GM06990 (cell line): Measurements from ENCODE around the gene HECTD1.
"Not testable (repeated sequence)": the region's sequence is repeated elsewhere in the genome, so short reads cannot be mapped to it uniquely, and the experiment has no call there.

Experiments used
- DNase-seq: peaks from one replicate; pipeline ENCODE4 v3.0.0-alpha.2; 2011; ENCODE audit not compliant: insufficient read length; ENCODE audit errors: extremely low read depth
- H3K27me3 ChIP-seq: replicated peaks from 2 replicates; pipeline ENCODE4 v1.6.0; 2011; ENCODE audit warnings: low read length; ENCODE audit not compliant: control insufficient read depth, insufficient read depth
- H3K36me3 ChIP-seq: 2 replicates; pipeline ENCODE4 v1.5.1; 2011; ENCODE audit warnings: low read length; ENCODE audit not compliant: control insufficient read depth, insufficient read depth
- H3K4me3 ChIP-seq: replicated peaks from 2 replicates; pipeline ENCODE4 v1.5.1; 2011; ENCODE audit warnings: low read depth, mild to moderate bottlenecking, control low read depth, low read length
- TF ChIP-seq, protein P1 (sequence below): IDR thresholded peaks from 2 replicates; pipeline ENCODE4 v1.5.1; 2011; ENCODE audit warnings: low read length, control low read depth, mild to moderate bottlenecking, inconsistent platforms; ENCODE audit not compliant: insufficient read depth, poor library complexity, severe bottlenecking

Gene HECTD1

DNA sequence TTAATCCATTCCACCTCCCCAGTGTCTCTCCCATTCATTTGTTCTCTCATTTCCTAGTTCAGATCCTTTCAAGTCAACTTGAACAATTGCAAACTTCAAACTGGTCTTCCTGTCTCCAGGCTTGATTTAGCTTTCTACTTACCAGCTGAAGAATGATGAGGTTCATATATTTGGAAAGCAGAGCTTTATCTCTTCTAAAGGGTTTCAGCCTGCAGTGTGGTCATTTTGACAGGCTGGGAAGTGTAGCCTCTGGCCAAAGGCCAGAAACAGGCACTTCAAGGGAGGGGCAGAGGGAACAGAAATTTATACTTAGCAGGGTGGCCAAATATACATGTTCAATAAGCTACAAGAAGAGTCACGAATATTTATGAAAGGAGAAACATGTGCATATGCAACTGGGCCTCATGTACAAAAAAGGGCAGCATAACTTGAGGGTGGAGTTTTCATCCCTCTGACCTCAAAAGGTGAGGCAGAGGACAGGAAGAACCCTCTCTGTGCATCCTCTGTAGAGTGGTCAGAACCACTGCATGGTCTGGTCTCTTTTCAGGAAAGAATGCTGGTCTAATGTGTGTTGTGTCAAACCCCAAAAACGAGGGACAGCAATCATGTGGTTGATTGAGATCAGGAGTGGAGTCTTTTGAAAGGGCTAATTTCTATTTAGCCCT lies 34.0 kb upstream of the HECTD1 start:
- Histone ChIP-seq H3K27me3 (no peaks in the 10 kb centered on the region), H3K4me3 (no peak overlapping the region), H3K36me3 (no peaks in the 10 kb centered on the region)
- TF ChIP-seq, protein P1, sequence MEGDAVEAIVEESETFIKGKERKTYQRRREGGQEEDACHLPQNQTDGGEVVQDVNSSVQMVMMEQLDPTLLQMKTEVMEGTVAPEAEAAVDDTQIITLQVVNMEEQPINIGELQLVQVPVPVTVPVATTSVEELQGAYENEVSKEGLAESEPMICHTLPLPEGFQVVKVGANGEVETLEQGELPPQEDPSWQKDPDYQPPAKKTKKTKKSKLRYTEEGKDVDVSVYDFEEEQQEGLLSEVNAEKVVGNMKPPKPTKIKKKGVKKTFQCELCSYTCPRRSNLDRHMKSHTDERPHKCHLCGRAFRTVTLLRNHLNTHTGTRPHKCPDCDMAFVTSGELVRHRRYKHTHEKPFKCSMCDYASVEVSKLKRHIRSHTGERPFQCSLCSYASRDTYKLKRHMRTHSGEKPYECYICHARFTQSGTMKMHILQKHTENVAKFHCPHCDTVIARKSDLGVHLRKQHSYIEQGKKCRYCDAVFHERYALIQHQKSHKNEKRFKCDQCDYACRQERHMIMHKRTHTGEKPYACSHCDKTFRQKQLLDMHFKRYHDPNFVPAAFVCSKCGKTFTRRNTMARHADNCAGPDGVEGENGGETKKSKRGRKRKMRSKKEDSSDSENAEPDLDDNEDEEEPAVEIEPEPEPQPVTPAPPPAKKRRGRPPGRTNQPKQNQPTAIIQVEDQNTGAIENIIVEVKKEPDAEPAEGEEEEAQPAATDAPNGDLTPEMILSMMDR, result no peak
- no peak for DNase-seq

GRCh38 chr14:31239741-31240140 lies 32.1 kb upstream of the HECTD1 start:
- H3K27me3 ChIP-seq, result no peaks in the 10 kb centered on the region
- DNase-seq, result peak; percentile 13
- H3K4me3 ChIP-seq, result no peak overlapping the region
- no peaks in the 10 kb centered on the region for H3K36me3 ChIP-seq
- TF ChIP-seq, protein P1, result no peak

DNA sequence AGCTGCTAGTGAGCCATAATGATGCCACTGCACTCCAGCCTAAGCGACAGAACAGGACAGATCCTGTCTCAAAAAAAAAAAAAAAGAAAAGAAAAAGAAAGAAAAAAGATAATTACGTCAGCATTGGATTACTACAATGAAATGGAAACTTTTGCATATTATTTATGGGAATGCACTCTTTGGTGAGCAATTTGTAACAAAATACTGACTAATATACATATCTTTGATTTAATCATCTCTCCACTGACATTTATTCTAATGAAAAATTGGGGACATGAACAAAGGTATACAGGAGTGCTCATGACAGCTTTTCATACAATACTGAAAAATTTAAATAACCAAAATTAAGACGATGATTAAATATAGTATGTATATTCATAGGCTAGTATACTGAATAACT lies 27.9 kb upstream of the HECTD1 start:
- no peak for DNase-seq
- TF ChIP-seq, protein P1, result no peak
- H3K27me3 ChIP-seq, result no peaks in the 10 kb centered on the region
- no peak overlapping the region for H3K4me3 ChIP-seq
- H3K36me3 ChIP-seq, result no peaks in the 10 kb centered on the region

DNA sequence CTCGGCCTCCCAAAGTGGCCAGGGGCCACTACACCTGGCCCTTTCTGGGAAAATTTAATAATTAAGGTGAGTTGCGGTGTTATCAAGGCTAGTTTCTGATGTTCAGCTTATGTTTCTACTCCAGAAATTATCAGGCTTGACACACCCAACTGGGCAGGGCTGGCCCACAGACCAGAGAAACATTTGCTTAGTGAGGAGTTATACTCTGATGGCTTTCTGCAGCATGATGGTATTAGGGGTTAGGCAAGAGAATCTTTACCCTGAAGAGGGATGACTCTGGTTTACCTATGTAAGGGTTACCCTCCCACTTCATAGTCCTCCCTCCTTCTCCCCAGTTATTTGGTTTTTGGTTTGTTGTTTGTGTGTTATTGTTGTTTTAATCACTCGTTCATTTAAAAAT lies 24.5 kb upstream of the HECTD1 start:
- Histone ChIP-seq H3K27me3 (no peaks in the 10 kb centered on the region), H3K4me3 (no peak overlapping the region), H3K36me3 (no peaks in the 10 kb centered on the region)
- TF ChIP-seq, protein P1, result no peak
- DNase-seq, result no peak

GRCh38 chr14:31231272-31231671 lies 23.7 kb upstream of the HECTD1 start:
- not testable (repeated sequence) for DNase-seq

DNA sequence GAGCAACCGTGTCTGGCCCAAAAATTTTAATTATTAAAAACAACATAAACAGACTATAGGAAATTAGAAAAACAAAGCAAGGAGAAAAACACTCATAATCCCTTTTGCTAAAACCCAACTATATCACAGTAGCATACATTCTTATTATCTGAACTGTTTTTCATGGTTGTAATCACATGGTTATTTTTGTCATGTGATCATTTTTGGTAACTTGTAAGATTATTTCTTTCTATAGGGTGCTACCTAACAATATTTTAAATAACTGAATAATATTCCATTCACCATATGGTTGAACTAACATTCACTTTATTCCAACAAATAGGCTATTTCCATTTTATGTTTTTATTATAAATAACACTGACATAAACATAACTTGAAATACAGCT lies 23.0 kb upstream of the HECTD1 start:
- TF ChIP-seq, protein P1, result no peak
- H3K36me3 ChIP-seq, result no peaks in the 10 kb centered on the region
- H3K27me3 ChIP-seq, result no peaks in the 10 kb centered on the region
- no peak for DNase-seq
- no peak overlapping the region for H3K4me3 ChIP-seq

More at GRCh38 chr14:31231272-31231671, 23.7 kb upstream of the HECTD1 start:
- not testable (repeated sequence) for H3K4me3 ChIP-seq, H3K36me3 ChIP-seq, H3K27me3 ChIP-seq
